HG03565 (cell line): ENCODE results near the gene EXO5.
"Not testable (repeated sequence)": the region's sequence is repeated elsewhere in the genome, so short reads cannot be mapped to it uniquely, and the experiment has no call there.

Experiments used
- ATAC-seq: cut with Tn5 transposase; IDR thresholded peaks from one replicate; pipeline ENCODE4 v1.9.1; 2021; ENCODE audit warnings: mild to moderate bottlenecking, moderate library complexity; ENCODE audit not compliant: unreplicated experiment

The EXO5 gene

GRCh38 chr1:40546957-40547356 is 38.4 kb downstream of the EXO5 start:
- no peak for ATAC-seq

GRCh38 chr1:40553017-40553416 is 44.5 kb downstream of the EXO5 start:
- ATAC-seq = no peak

- ATAC-seq = not testable (repeated sequence)
These were observed 46.2 kb downstream of the EXO5 start for GRCh38 chr1:40554807-40555206.

- ATAC-seq = no peak
These were observed 47.6 kb downstream of the EXO5 start for GRCh38 chr1:40556121-40556520.

DNA sequence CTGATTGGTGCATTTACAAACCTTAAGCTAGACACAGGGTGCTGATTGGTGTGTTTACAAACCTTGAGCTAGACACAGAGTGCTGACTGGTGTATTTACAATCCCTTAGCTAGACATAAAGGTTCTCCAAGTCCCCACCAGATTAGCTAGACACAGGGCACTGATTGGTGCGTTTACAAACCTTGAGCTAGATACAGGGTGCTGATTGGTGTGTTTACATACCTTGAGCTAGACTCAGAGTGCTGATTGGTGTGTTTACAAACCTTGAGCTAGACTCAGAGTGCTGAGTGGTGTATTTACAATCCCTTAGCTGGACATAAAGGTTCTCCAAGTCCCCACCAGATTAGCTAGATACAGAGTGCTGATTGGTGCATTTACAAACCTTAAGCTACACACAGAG is 49.7 kb downstream of the EXO5 start:
- not testable (repeated sequence) for ATAC-seq

DNA sequence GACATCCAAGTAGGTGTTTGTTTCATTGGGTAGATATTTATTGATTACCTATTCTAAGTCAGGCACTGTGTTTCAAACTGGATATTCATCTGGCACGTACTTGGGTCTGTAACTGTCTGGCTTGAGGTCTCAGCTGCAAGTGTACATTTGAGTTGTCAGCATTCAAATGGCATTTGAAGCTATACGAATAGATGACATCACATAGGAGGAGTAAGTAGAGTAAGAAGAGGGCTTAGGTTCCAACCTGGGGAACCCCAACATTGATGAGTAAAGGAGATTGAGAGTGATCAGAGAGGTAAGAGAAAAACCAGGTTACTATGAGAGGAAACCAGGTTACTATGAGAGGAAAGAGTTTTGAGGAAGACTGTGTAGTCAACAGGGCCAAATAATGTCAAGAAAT is 53.6 kb downstream of the EXO5 start:
- ATAC-seq = no peak

GRCh38 chr1:40563266-40563665 is 54.7 kb downstream of the EXO5 start:
- no peak for ATAC-seq

GRCh38 chr1:40564506-40564905 is 55.9 kb downstream of the EXO5 start:
- no peak for ATAC-seq

DNA sequence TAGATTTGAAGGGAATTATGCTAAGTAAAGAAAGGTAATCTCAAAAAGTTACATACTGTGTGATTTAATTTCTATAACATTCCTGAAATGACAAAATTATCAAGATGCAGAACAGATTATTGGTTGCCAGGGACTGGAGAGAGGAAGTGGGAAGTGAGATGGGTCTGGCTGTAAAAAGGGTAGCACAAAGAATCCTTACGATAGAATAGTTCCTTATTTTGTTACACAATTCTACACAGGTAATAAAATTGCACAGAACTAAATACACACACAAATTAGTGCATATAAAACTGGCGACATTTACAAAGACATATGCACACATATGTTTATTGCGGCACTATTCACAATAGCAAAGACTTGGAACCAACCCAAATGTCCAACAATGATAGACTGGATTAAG is 56.3 kb downstream of the EXO5 start:
- no peak for ATAC-seq
